IMR-90 (cell line): ENCODE measurements around the gene GGNBP2. TPM values are rescaled to one million over a fixed set of nuclear protein-coding genes. Genes with fewer than 3 reads are reported as not detected.

Experiments used
- ATAC-seq: fragments of 200-7000 bp; cut with Tn5 transposase; 2 replicates; pipeline ENCODE4 v1.9.1; 2020; ENCODE audit warnings: low read depth, mild to moderate bottlenecking, moderate library complexity
- BruUV-seq: library from RNA; stranded (reverse); fragments of 400-500 nt; replicated peaks from 2 replicates; lab custom pipeline; 2021; lab: Mats Ljungman, UMichigan
- CTCF ChIA-PET: fragments of 300-600 bp; formaldehyde crosslinking; extraction: SDS; loops from one replicate; lab custom pipeline; 2021; ENCODE audit warnings: antibody characterized with exemption; lab: Yijun Ruan, JAX
- POLR2A ChIA-PET: fragments of 300-600 bp; sonication (Branson Sonifier 250); formaldehyde crosslinking; loops from one replicate; lab custom pipeline; 2022; ENCODE audit warnings: antibody characterized with exemption; ENCODE audit not compliant: unreplicated experiment; lab: Charles Lee
- DNase-seq: peaks from one replicate; pipeline ENCODE4 v3.0.0; 2013
- H2AFZ ChIP-seq: replicated peaks from 2 replicates; pipeline ENCODE3; 2013; ENCODE audit warnings: low read length, mild to moderate bottlenecking; ENCODE audit not compliant: poor library complexity
- H2AK5ac ChIP-seq: 2 replicates; pipeline ENCODE4 v1.6.1; 2013; ENCODE audit warnings: low read depth, low read length, inconsistent platforms
- H2AK9ac ChIP-seq: replicated peaks from 2 replicates; pipeline ENCODE3; 2013; ENCODE audit warnings: mild to moderate bottlenecking, low read depth, low read length, moderate library complexity; ENCODE audit not compliant: poor library complexity
- H2BK120ac ChIP-seq: 2 replicates; pipeline ENCODE4 v1.6.1; 2013; ENCODE audit warnings: low read depth, low read length, inconsistent platforms
- H2BK15ac ChIP-seq: 3 replicates; pipeline ENCODE4 v1.6.1; 2013; ENCODE audit warnings: low read depth, low read length, inconsistent platforms
- H2BK20ac ChIP-seq: 2 replicates; pipeline ENCODE4 v1.6.1; 2013; ENCODE audit warnings: low read depth, mild to moderate bottlenecking, inconsistent platforms, low read length, moderate library complexity
- H2BK5ac ChIP-seq: 2 replicates; pipeline ENCODE4 v1.6.1; 2013; ENCODE audit warnings: mild to moderate bottlenecking, low read depth, low read length, inconsistent platforms; ENCODE audit not compliant: poor library complexity, severe bottlenecking
- H3K14ac ChIP-seq: replicated peaks from 2 replicates; pipeline ENCODE4 v1.6.1; 2013; ENCODE audit warnings: low read depth, low read length, inconsistent platforms
- H3K18ac ChIP-seq: 2 replicates; pipeline ENCODE4 v1.6.1; 2013; ENCODE audit warnings: low read depth, low read length, control low read depth
- H3K23ac ChIP-seq: 2 replicates; pipeline ENCODE4 v1.6.1; 2013; ENCODE audit warnings: low read depth, low read length, inconsistent platforms
- H3K27ac ChIP-seq: 2 replicates; pipeline ENCODE4 v1.5.1; 2013; ENCODE audit warnings: mild to moderate bottlenecking, control low read depth, low read length; ENCODE audit not compliant: insufficient read depth
- H3K27me3 ChIP-seq: 2 replicates; pipeline ENCODE4 v1.6.1; 2013; ENCODE audit warnings: low read length; ENCODE audit not compliant: control insufficient read depth, insufficient read depth
- H3K36me3 ChIP-seq: 2 replicates; pipeline ENCODE4 v1.6.1; 2013; ENCODE audit warnings: low read length, mixed read lengths; ENCODE audit not compliant: control insufficient read depth, insufficient read depth
- H3K4ac ChIP-seq: 2 replicates; pipeline ENCODE4 v1.6.1; 2013; ENCODE audit warnings: low read depth, low read length, inconsistent platforms
- H3K4me1 ChIP-seq: 2 replicates; pipeline ENCODE4 v1.6.1; 2013; ENCODE audit warnings: low read length, mixed read lengths; ENCODE audit not compliant: control insufficient read depth, insufficient read depth
- H3K4me2 ChIP-seq: 2 replicates; pipeline ENCODE4 v1.6.1; 2013; ENCODE audit warnings: low read depth, mild to moderate bottlenecking, control low read depth, low read length, moderate library complexity
- H3K4me3 ChIP-seq: 2 replicates; pipeline ENCODE4 v1.5.1; 2013; ENCODE audit warnings: low read depth, mild to moderate bottlenecking, control low read depth, low read length, moderate library complexity; ENCODE audit not compliant: insufficient read depth
- H3K56ac ChIP-seq: 2 replicates; pipeline ENCODE4 v1.6.1; 2013; ENCODE audit warnings: low read length, inconsistent platforms; ENCODE audit not compliant: insufficient read depth; ENCODE audit errors: extremely low read depth
- H3K79me1 ChIP-seq, 2 experiments: 2 replicates each; pipeline ENCODE4 v1.6.1; 2013; ENCODE audit warnings: low read length in 2 of 2, inconsistent platforms in 1 of 2, low read depth in 1 of 2
- H3K9ac ChIP-seq: 2 replicates; pipeline ENCODE4 v1.6.1; 2013; ENCODE audit warnings: low read depth, low read length, control low read depth
- H3K9me1 ChIP-seq: 2 replicates; pipeline ENCODE4 v1.6.1; 2013; ENCODE audit warnings: low read length, inconsistent platforms; ENCODE audit not compliant: insufficient read depth
- H3K9me3 ChIP-seq: 2 replicates; pipeline ENCODE4 v1.6.1; 2013; ENCODE audit warnings: low read length; ENCODE audit not compliant: control insufficient read depth, insufficient read depth
- H4K20me1 ChIP-seq: 2 replicates; pipeline ENCODE4 v1.6.1; 2013; ENCODE audit warnings: low read length, inconsistent platforms; ENCODE audit not compliant: insufficient read depth
- H4K5ac ChIP-seq: 2 replicates; pipeline ENCODE4 v1.6.1; 2013; ENCODE audit warnings: mild to moderate bottlenecking, low read depth, low read length, control low read depth
- H4K8ac ChIP-seq, 2 experiments: 2 replicates each; pipeline ENCODE4 v1.6.1; 2013; ENCODE audit warnings: low read depth in 2 of 2, low read length in 2 of 2, control low read depth in 1 of 2, inconsistent platforms in 1 of 2
- H4K91ac ChIP-seq: 2 replicates; pipeline ENCODE4 v1.6.1; 2013; ENCODE audit warnings: low read depth, low read length, inconsistent platforms; ENCODE audit not compliant: insufficient read depth
- MAZ ChIP-seq: IDR thresholded peaks from 2 replicates; pipeline ENCODE4 v1.6.1; 2012; ENCODE audit warnings: low read depth, mild to moderate bottlenecking, low read length, improper control_type of control experiment, moderate library complexity, borderline replicate concordance
- RCOR1 ChIP-seq: IDR thresholded peaks from 2 replicates; pipeline ENCODE4 v1.6.1; 2012; ENCODE audit warnings: mild to moderate bottlenecking, low read length, improper control_type of control experiment; ENCODE audit not compliant: insufficient replicate concordance
- WGBS, 2 experiments: methylation state at CpG; one replicate each; pipeline versions ENCODE4 v1.1.5 to v1.1.7; 2013; ENCODE audit warnings: missing lambda C conversion rate in 2 of 2; ENCODE audit not compliant: insufficient read length in 1 of 2; ENCODE audit errors: extremely low coverage in 2 of 2; 5-methylcytosine and 5-hydroxymethylcytosine counted together
- dilution Hi-C: fragments of 300-500 bp; cut with HindIII; formaldehyde crosslinking; loops from one replicate; pipeline ENCODE4 v1.14.3; 2018; ENCODE audit warnings: low sequenced_read_pairs; ENCODE audit not compliant: unreplicated experiment
- in situ Hi-C: fragments of 300-500 bp; cut with MboI; formaldehyde crosslinking; loops from 3 replicates; pipeline ENCODE4 v1.14.3; 2019; ENCODE audit warnings: low sequenced_read_pairs, inconsistent platforms, mixed read lengths
- intact Hi-C: fragments of 100-400 bp; cut with micrococcal nuclease; formaldehyde crosslinking; loops from 2 replicates; pipeline ENCODE4 v1.10.0; 2022
- polyA plus RNA-seq, 3 experiments: library from polyadenylated mRNA; depleted of rRNA; stranded (reverse); fragments of >200 nt; gene quantifications; 2 replicates each; pipeline ENCODE4 v1.2.3, GENCODE V29; 2012; ENCODE audit warnings: low replicate concordance in 1 of 3
- total RNA-seq: library from RNA; depleted of rRNA; stranded (reverse); fragments of >200 nt; gene quantifications from 2 replicates; pipeline ENCODE4 v1.2.3, GENCODE V29; 2012

Gene GGNBP2
- total and polyA plus RNA-seq, 2 of the 4 experiments (the other 2 are of a cell fraction), result 40.7 to 56.2 TPM

DNA sequence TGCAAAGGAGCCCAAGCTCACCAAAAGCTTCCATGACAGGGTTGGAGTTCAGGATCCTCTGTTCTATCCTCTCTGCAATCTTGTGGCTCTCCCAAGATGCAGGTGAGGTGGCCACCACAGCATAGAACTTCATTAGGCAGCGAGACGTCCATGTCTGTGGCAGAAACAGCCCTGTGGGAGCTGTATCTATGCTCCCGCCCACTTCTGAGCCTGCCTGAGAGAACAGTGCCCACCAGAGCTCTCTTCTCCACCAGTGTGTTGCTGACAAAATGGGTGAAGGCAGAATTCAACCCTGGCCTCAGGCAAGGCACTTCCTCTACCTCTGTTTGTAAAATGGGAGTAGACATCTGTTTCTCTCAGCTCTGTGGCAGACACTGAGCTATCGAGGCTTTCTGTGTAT lies 28.9 kb upstream of the GGNBP2 start:
- no peak overlapping the region for H2AFZ ChIP-seq
- H3K4me2 ChIP-seq, result no peak overlapping the region
- no peak overlapping the region for H4K8ac ChIP-seq
- no peak overlapping the region for H4K91ac ChIP-seq
- no peak overlapping the region for H2BK20ac ChIP-seq
- no peak overlapping the region for H2AK9ac ChIP-seq
- H3K14ac ChIP-seq, result no peak overlapping the region
- H2AK5ac ChIP-seq, result no peak overlapping the region
- no peak overlapping the region for H2BK120ac ChIP-seq
- H3K56ac ChIP-seq, result no peak overlapping the region
- no peak for DNase-seq
- no CpG with 5 or more reads among the region's 4 CpGs for WGBS, 2 experiments
- H3K27ac ChIP-seq, result no peak overlapping the region
- H3K79me1 ChIP-seq, result no peaks in the 10 kb centered on the region
- H3K27me3 ChIP-seq, result no peaks in the 10 kb centered on the region
- ChIA-PET POLR2A (no interaction called here), CTCF (interaction anchor here (0.6 kb wide), 1 partner anchor 38 kb away, joined by 3 read pairs; no protein-coding TSS in a partner anchor)
- H3K9me1 ChIP-seq, result peaks cover 14% of the 10 kb centered on the region
- dilution Hi-C loops, result no loop called here
- H3K9me3 ChIP-seq, result no peaks in the 10 kb centered on the region
- no peak overlapping the region for H3K23ac ChIP-seq
- ATAC-seq, result no peak
- no peak overlapping the region for H3K9ac ChIP-seq
- no peak overlapping the region for H2BK5ac ChIP-seq
- TF ChIP-seq MAZ, result no peak
- TF ChIP-seq RCOR1, result no peak
- no peak overlapping the region for H3K4me3 ChIP-seq
- no peak overlapping the region for H3K4ac ChIP-seq
- H2BK15ac ChIP-seq, result no peak overlapping the region
- no peak overlapping the region for H3K18ac ChIP-seq
- H4K20me1 ChIP-seq, result no peaks in the 10 kb centered on the region
- no TSS peak for BruUV-seq
- no peaks in the 10 kb centered on the region for H3K4me1 ChIP-seq
- in situ Hi-C loops, result no loop called here
- intact Hi-C loops, result no loop called here
- H3K36me3 ChIP-seq, result peaks cover 29% of the 10 kb centered on the region
- no peak overlapping the region for H4K5ac ChIP-seq
